HCT116 (cell line): ENCODE data around the gene MAEA. TPM values are rescaled to one million over a fixed set of nuclear protein-coding genes. Genes with fewer than 3 reads are reported as not detected.

Source experiments
- ATAC-seq: fragments of 200-7000 bp; cut with Tn5 transposase; 2 replicates; pipeline ENCODE4 v1.9.1; 2020; ENCODE audit warnings: mild to moderate bottlenecking, moderate library complexity
- BruUV-seq: library from RNA; stranded (reverse); fragments of 400-500 nt; replicated peaks from 2 replicates; lab custom pipeline; 2021; lab: Mats Ljungman, UMichigan
- CTCF ChIA-PET: fragments of 300-600 bp; sonication (Branson Sonifier 250); formaldehyde crosslinking; loops from one replicate; lab custom pipeline; 2021; ENCODE audit warnings: antibody characterized with exemption; lab: Charles Lee
- POLR2A ChIA-PET: fragments of 300-600, 350-600 bp; sonication (Branson Sonifier 250); formaldehyde crosslinking; loops from one replicate; lab custom pipeline; 2021; ENCODE audit warnings: antibody characterized with exemption; lab: Charles Lee
- RAD21 ChIA-PET, 2 experiments: fragments of 300-600 bp; sonication (Branson Sonifier 250); formaldehyde crosslinking; loops; one replicate each; lab custom pipeline; 2023; ENCODE audit warnings: low total read pairs in 2 of 2; ENCODE audit not compliant: uncharacterized antibody in 2 of 2, unreplicated experiment in 2 of 2, low non-redundant PET in 1 of 2; lab: Charles Lee
- DNase-seq: peaks from one replicate; pipeline ENCODE4 v3.0.0-alpha.2; 2010; ENCODE audit warnings: low read depth, low spot score
- H2AFZ ChIP-seq: fragments of 200-600 bp; shearing (Covaris generic), sonication (generic); 2 replicates; pipeline ENCODE4 v1.6.1; 2017; ENCODE audit warnings: low read depth, mixed run types, mixed read lengths, antibody characterized with exemption, low read length; ENCODE audit not compliant: poor library complexity, severe bottlenecking
- H3K27ac ChIP-seq: 2 replicates; pipeline ENCODE4 v1.5.1; 2012; ENCODE audit warnings: low read depth, low read length
- H3K27me3 ChIP-seq: fragments of 200-600 bp; sonication (generic); 2 replicates; pipeline ENCODE4 v1.6.1; 2016; ENCODE audit warnings: mixed run types, low read length, mixed read lengths; ENCODE audit not compliant: insufficient read depth
- H3K36me3 ChIP-seq, 2 experiments: fragments of 200-500 bp in 1 of 2; fragments of 200-600 bp in 1 of 2; sonication (Bioruptor generic) in 1 of 2; sonication (generic) in 1 of 2; 2 replicates each; pipeline versions ENCODE4 v1.5.1 to v1.6.1; 2014 to 2016; ENCODE audit warnings: low read length in 2 of 2, inconsistent platforms in 1 of 2, mixed read lengths in 1 of 2, mixed run types in 1 of 2; ENCODE audit not compliant: insufficient read depth in 2 of 2, control insufficient read depth in 1 of 2
- H3K4me1 ChIP-seq, 2 experiments: fragments of 200-600 bp in 1 of 2; sonication (generic) in 1 of 2; 2 replicates each; pipeline versions ENCODE4 v1.5.1 to v1.6.1; 2012 to 2017; ENCODE audit warnings: low read length in 2 of 2, inconsistent platforms in 1 of 2, mild to moderate bottlenecking in 1 of 2, mixed read lengths in 1 of 2, mixed run types in 1 of 2, moderate library complexity in 1 of 2; ENCODE audit not compliant: insufficient read depth in 2 of 2, control insufficient read depth in 1 of 2
- H3K4me2 ChIP-seq: fragments of 200-600 bp; sonication (generic); 2 replicates; pipeline ENCODE4 v1.6.1; 2017; ENCODE audit warnings: mixed run types, low read length, mixed read lengths
- H3K4me3 ChIP-seq, 2 experiments: fragments of 200-600 bp in 1 of 2; sonication (generic) in 1 of 2; replicated peaks in 1 of 2; 2 replicates each; pipeline ENCODE4 v1.5.1; 2011 to 2016; ENCODE audit warnings: low read length in 2 of 2, control low read depth in 1 of 2, low read depth in 1 of 2, mild to moderate bottlenecking in 1 of 2, mixed read lengths in 1 of 2, mixed run types in 1 of 2
- H3K79me2 ChIP-seq: fragments of 200-600 bp; sonication (generic); 2 replicates; pipeline ENCODE4 v1.6.1; 2017; ENCODE audit warnings: mild to moderate bottlenecking, mixed run types, low read length, moderate library complexity, mixed read lengths; ENCODE audit not compliant: insufficient read depth
- H3K9ac ChIP-seq: fragments of 200-600 bp; sonication (generic); 2 replicates; pipeline ENCODE4 v1.6.1; 2016; ENCODE audit warnings: low read length, mixed read lengths
- H3K9me2 ChIP-seq: fragments of 200-600 bp; sonication (generic), shearing (Covaris generic); 2 replicates; pipeline ENCODE4 v1.6.1; 2017; ENCODE audit warnings: mixed run types, mild to moderate bottlenecking, moderate library complexity; ENCODE audit not compliant: insufficient read depth
- H3K9me3 ChIP-seq, 2 experiments: fragments of 200-500 bp in 1 of 2; fragments of 200-600 bp in 1 of 2; sonication (Bioruptor generic) in 1 of 2; sonication (generic) in 1 of 2; 2 replicates each; pipeline ENCODE4 v1.6.1; 2014 to 2017; ENCODE audit warnings: low read length in 2 of 2, mixed read lengths in 2 of 2, inconsistent platforms in 1 of 2, low read depth in 1 of 2, mild to moderate bottlenecking in 1 of 2, mixed run types in 1 of 2, moderate library complexity in 1 of 2; ENCODE audit not compliant: control insufficient read depth in 1 of 2, insufficient read depth in 1 of 2
- H4K20me1 ChIP-seq: fragments of 200-600 bp; sonication (generic), shearing (Covaris generic); 2 replicates; pipeline ENCODE4 v1.6.1; 2017; ENCODE audit warnings: mixed run types, mild to moderate bottlenecking, moderate library complexity; ENCODE audit not compliant: insufficient read depth
- CEBPB ChIP-seq: IDR thresholded peaks from 2 replicates; pipeline ENCODE4 v1.6.1; 2012; ENCODE audit warnings: low read depth
- EGR1 ChIP-seq: IDR thresholded peaks from 2 replicates; pipeline ENCODE4 v1.6.1; 2012; ENCODE audit warnings: low read depth
- SIN3A ChIP-seq: IDR thresholded peaks from 2 replicates; pipeline ENCODE4 v1.6.1; 2012; ENCODE audit warnings: low read depth
- TCF7L2 ChIP-seq: IDR thresholded peaks from 2 replicates; pipeline ENCODE4 v1.7.0; 2011; ENCODE audit warnings: borderline replicate concordance, inconsistent platforms; ENCODE audit not compliant: insufficient read depth, insufficient read length; ENCODE audit errors: extremely low read depth
- YY1 ChIP-seq: IDR thresholded peaks from 2 replicates; pipeline ENCODE4 v1.6.1; 2011; ENCODE audit warnings: low read length, low read depth, moderate library complexity, mild to moderate bottlenecking; ENCODE audit not compliant: insufficient replicate concordance; ENCODE audit errors: extremely low read depth
- ZNF274 ChIP-seq: fragments of 200-500 bp; sonication (Bioruptor generic); IDR thresholded peaks from 2 replicates; pipeline ENCODE4 v1.6.1; 2014; ENCODE audit warnings: mild to moderate bottlenecking, low read depth, low read length, inconsistent platforms
- intact Hi-C: fragments of 100-400 bp; cut with micrococcal nuclease; formaldehyde crosslinking; loops from 2 replicates; pipeline ENCODE4 v1.10.0; 2022
- total RNA-seq: library from RNA; stranded (reverse); gene quantifications from one replicate; pipeline ENCODE4 v1.2.1, GENCODE V29; 2021; ENCODE audit not compliant: unreplicated experiment
- TF ChIP-seq, protein P1 (sequence below): IDR thresholded peaks from 2 replicates; pipeline ENCODE4 v1.6.1; 2012; ENCODE audit warnings: low read depth
- TF ChIP-seq, protein P2 (sequence below), 3 experiments: fragments of 200-600 bp in 1 of 3; sonication (generic) in 1 of 3; IDR thresholded peaks in 2 of 3; conservative IDR thresholded peaks in 1 of 3; 2 replicates each; pipeline ENCODE4 v1.5.1; 2012 to 2017; ENCODE audit warnings: low read depth in 2 of 3, low read length in 2 of 3, antibody characterized with exemption in 1 of 3, borderline replicate concordance in 1 of 3, control low read depth in 1 of 3, mild to moderate bottlenecking in 1 of 3, mixed read lengths in 1 of 3, mixed run types in 1 of 3, moderate library complexity in 1 of 3; ENCODE audit not compliant: insufficient read depth in 1 of 3
- TF ChIP-seq, protein P3 (sequence below): IDR thresholded peaks from 2 replicates; pipeline ENCODE4 v1.6.1; 2012

The MAEA gene
- total RNA-seq, 1 experiment from 2014 or later, result 88.3 TPM

DNA sequence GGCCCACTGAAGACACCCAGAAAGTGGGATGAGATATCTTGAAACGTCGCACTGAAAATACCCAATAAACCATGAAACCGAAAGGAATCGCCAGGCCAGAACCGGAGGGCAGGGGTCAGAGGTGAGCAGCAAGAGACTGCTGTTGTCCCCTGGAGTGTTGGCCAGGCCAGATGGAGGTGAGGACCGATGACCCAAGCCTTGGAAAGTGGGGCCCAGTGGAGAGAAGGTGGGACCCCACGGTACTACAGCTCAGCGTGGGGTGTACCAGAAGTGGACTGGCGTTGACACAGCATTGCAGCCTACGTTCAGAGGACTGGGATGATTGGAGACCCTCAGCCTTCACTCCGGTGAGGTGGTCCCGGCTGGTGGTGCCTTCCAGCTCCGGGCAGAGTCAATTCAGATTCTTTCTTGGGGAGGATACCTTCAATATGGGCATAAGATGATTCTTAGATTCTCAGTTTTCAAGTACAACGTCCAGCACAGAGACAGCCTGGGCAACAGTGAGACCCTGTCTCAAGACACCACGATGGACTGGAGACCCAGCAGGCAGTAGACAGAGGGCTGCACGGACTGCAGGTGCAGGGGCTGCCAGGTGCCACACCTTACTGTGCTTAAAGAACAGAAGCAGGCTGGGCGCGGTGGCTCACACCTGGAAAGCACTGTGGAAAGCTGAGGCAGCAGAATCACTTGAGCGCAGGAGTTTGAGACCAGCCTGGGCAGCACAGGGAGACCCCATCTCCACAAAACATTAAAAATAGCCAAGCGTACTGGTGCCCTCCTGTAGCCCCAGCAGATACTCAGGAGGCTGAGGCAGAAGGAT, 23.3 kb downstream of the MAEA start:
- TF ChIP-seq TCF7L2 (no peak), ZNF274 (no peak), SIN3A (no peak), YY1 (no peak), CEBPB (no peak), EGR1 (no peak)
- TF ChIP-seq, protein P1, sequence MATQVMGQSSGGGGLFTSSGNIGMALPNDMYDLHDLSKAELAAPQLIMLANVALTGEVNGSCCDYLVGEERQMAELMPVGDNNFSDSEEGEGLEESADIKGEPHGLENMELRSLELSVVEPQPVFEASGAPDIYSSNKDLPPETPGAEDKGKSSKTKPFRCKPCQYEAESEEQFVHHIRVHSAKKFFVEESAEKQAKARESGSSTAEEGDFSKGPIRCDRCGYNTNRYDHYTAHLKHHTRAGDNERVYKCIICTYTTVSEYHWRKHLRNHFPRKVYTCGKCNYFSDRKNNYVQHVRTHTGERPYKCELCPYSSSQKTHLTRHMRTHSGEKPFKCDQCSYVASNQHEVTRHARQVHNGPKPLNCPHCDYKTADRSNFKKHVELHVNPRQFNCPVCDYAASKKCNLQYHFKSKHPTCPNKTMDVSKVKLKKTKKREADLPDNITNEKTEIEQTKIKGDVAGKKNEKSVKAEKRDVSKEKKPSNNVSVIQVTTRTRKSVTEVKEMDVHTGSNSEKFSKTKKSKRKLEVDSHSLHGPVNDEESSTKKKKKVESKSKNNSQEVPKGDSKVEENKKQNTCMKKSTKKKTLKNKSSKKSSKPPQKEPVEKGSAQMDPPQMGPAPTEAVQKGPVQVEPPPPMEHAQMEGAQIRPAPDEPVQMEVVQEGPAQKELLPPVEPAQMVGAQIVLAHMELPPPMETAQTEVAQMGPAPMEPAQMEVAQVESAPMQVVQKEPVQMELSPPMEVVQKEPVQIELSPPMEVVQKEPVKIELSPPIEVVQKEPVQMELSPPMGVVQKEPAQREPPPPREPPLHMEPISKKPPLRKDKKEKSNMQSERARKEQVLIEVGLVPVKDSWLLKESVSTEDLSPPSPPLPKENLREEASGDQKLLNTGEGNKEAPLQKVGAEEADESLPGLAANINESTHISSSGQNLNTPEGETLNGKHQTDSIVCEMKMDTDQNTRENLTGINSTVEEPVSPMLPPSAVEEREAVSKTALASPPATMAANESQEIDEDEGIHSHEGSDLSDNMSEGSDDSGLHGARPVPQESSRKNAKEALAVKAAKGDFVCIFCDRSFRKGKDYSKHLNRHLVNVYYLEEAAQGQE, result no peak
- TF ChIP-seq, protein P2, sequence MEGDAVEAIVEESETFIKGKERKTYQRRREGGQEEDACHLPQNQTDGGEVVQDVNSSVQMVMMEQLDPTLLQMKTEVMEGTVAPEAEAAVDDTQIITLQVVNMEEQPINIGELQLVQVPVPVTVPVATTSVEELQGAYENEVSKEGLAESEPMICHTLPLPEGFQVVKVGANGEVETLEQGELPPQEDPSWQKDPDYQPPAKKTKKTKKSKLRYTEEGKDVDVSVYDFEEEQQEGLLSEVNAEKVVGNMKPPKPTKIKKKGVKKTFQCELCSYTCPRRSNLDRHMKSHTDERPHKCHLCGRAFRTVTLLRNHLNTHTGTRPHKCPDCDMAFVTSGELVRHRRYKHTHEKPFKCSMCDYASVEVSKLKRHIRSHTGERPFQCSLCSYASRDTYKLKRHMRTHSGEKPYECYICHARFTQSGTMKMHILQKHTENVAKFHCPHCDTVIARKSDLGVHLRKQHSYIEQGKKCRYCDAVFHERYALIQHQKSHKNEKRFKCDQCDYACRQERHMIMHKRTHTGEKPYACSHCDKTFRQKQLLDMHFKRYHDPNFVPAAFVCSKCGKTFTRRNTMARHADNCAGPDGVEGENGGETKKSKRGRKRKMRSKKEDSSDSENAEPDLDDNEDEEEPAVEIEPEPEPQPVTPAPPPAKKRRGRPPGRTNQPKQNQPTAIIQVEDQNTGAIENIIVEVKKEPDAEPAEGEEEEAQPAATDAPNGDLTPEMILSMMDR (IDR thresholded peaks at IDR 0.05 in 2 of 3, conservative IDR thresholded peaks at IDR 0.05 in 1 of 3; ENCODE audit: borderline replicate concordance in 1 of 3, insufficient read depth in 1 of 3, low read depth in 2 of 3, low read length in 2 of 3), result no peak
- TF ChIP-seq, protein P3, sequence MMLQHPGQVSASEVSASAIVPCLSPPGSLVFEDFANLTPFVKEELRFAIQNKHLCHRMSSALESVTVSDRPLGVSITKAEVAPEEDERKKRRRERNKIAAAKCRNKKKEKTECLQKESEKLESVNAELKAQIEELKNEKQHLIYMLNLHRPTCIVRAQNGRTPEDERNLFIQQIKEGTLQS, result no peak
- TF ChIP-seq, all 23 proteins: peak for 0
- CTCF ChIA-PET, result no interaction called here
- H3K4me3 ChIP-seq, result no peak overlapping the region
- H3K4me2 ChIP-seq, result no peak overlapping the region
- no peaks in the 10 kb centered on the region for H3K9me2 ChIP-seq
- peaks cover 77% of the 10 kb centered on the region for H3K79me2 ChIP-seq
- ATAC-seq (no peak), DNase-seq (no peak)
- H3K27ac ChIP-seq, result no peak overlapping the region
- no peaks in the 10 kb centered on the region; a peak in 1 of 4 replicates for H3K4me1 ChIP-seq
- intact Hi-C loops, result no loop called here
- TSS peak; percentile 44 for BruUV-seq
- H3K9me3 ChIP-seq, result no peaks in the 10 kb centered on the region
- H3K36me3 ChIP-seq, result peaks cover 24 to 42% of the 10 kb centered on the region in 2 experiments
- no peak overlapping the region for H3K9ac ChIP-seq
- POLR2A ChIA-PET, result no interaction called here
- no peak overlapping the region for H2AFZ ChIP-seq
- no peaks in the 10 kb centered on the region for H4K20me1 ChIP-seq
- RAD21 ChIA-PET, result no interaction called here
- H3K27me3 ChIP-seq, result no peaks in the 10 kb centered on the region
